ENCODE measurements around the gene SORCS2. TPM values are rescaled to one million over a fixed set of nuclear protein-coding genes. Genes with fewer than 3 reads are reported as not detected.

Gene SORCS2
- polyA plus RNA-seq, 3 donors: 0.46 to 0.55 TPM; not detected in 1

DNA sequence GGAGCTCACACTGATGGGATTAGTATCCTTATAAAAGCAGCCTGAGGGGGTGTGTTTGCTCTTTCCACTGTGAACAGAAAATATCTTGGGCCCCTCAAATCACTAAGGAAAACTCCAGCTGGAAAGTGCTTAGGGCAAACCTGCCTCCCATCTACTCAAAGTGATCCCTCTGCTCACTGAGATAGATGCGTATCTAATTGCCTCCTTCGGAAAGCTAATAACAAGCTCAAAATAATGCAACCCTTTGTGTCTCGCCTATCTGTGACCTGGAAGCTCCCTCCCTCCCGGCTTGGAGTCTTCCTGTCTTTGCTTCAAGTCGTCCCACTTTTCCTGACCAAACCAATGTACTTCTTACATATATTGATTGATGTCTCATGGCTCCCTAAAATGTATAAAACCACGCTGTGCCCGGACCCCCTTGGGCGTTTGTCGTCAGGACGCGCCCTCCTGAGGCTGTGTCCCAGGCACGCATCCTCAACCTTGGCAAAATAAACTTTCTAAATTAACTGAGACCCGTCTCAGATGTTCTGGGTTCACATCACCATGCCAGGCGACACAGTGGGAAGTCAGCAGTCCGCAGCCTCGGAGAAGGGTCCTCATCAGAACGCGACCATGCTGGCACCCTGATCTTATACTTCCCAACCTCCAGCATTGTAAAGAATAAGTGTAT is 34.1 kb upstream of the SORCS2 start:
- H3K27me3 ChIP-seq (ENCODE audit: control insufficient read depth in 2 of 2, insufficient read depth in 2 of 2, low read length in 2 of 2): peaks cover 0 to 11% of the 10 kb centered on the region in 2 donors
- no peaks in the 10 kb centered on the region for H3K36me3 Mint-ChIP-seq
- TF ChIP-seq, protein P1, sequence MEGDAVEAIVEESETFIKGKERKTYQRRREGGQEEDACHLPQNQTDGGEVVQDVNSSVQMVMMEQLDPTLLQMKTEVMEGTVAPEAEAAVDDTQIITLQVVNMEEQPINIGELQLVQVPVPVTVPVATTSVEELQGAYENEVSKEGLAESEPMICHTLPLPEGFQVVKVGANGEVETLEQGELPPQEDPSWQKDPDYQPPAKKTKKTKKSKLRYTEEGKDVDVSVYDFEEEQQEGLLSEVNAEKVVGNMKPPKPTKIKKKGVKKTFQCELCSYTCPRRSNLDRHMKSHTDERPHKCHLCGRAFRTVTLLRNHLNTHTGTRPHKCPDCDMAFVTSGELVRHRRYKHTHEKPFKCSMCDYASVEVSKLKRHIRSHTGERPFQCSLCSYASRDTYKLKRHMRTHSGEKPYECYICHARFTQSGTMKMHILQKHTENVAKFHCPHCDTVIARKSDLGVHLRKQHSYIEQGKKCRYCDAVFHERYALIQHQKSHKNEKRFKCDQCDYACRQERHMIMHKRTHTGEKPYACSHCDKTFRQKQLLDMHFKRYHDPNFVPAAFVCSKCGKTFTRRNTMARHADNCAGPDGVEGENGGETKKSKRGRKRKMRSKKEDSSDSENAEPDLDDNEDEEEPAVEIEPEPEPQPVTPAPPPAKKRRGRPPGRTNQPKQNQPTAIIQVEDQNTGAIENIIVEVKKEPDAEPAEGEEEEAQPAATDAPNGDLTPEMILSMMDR (IDR thresholded peaks at IDR 0.05): no peak
- no peak overlapping the region for H3K9ac ChIP-seq (ENCODE audit: insufficient read depth, low read length, poor library complexity, severe bottlenecking)
- H3K79me2 ChIP-seq (ENCODE audit: insufficient read depth, low read length): no peaks in the 10 kb centered on the region
- intact Hi-C loops (cut with micrococcal nuclease): no loop called here
- H3K4me3 Mint-ChIP-seq: no peak overlapping the region
- no peak overlapping the region for H3K27ac Mint-ChIP-seq
- H3K36me3 ChIP-seq (replicated peaks in 1 of 2; ENCODE audit: control insufficient read depth in 1 of 2, insufficient read depth in 2 of 2, low read length in 2 of 2): no peaks in the 10 kb centered on the region
- H3K27ac ChIP-seq (ENCODE audit: low read depth in 1 of 2, low read length in 2 of 2): no peak overlapping the region
- H2AFZ ChIP-seq (ENCODE audit: insufficient read depth, low read depth, low read length, poor library complexity, severe bottlenecking): no peak overlapping the region
- H3K27me3 Mint-ChIP-seq (ENCODE audit: low read depth in 3 of 3): peaks cover 11 to 22% (median 13%) of the 10 kb centered on the region in 3 donors
- no peaks in the 10 kb centered on the region for H3K9me3 ChIP-seq (replicated peaks in 1 of 2; ENCODE audit: control insufficient read depth in 1 of 2, insufficient read depth in 1 of 2, low read length in 2 of 2)
- H3K4me1 ChIP-seq (ENCODE audit: control insufficient read depth in 1 of 2, insufficient read depth in 2 of 2, low read length in 2 of 2): no peaks in the 10 kb centered on the region
- 86% methylated on average over 15 of the region's 18 CpGs for WGBS (ENCODE audit: insufficient coverage)
- H3K4me3 ChIP-seq (replicated peaks in 1 of 3; ENCODE audit: low read depth in 2 of 3, low read length in 3 of 3): no peak overlapping the region
- H3K4me2 ChIP-seq (replicated peaks; ENCODE audit: extremely low read depth, low read length, poor library complexity, severe bottlenecking): no peak overlapping the region
- no peaks in the 10 kb centered on the region for H4K20me1 ChIP-seq (ENCODE audit: insufficient read depth, low read length)
- no peaks in the 10 kb centered on the region for H3K9me3 Mint-ChIP-seq
- DNase-seq: no peak
- H3K4me1 Mint-ChIP-seq: no peaks in the 10 kb centered on the region

DNA sequence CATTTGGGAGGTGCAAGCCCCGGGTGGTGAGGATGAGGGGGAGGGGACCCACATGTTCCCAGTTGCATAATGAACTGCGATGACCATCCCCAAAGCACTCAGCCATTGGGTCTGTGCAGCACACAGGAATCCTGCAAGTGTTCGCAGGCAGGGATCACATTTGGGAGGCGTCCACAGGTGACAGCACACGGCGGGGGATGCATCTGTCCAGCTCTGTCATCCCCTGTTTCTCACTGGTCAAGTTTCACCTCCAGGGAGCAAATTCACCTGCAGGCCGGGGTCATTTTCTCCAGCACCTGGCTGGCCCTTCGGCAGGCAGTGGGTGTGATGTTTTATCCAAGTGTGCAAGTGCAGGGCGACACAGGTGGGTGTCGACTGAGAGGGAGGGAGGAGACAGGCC is 33.3 kb upstream of the SORCS2 start:
- no peaks in the 10 kb centered on the region for H3K9me3 Mint-ChIP-seq
- Histone ChIP-seq H3K36me3 (replicated peaks in 1 of 2; ENCODE audit: control insufficient read depth in 1 of 2, insufficient read depth in 2 of 2, low read length in 2 of 2) (no peaks in the 10 kb centered on the region), H3K9ac (ENCODE audit: insufficient read depth, low read length, poor library complexity, severe bottlenecking) (no peak overlapping the region), H4K20me1 (ENCODE audit: insufficient read depth, low read length) (no peaks in the 10 kb centered on the region), H3K27me3 (ENCODE audit: control insufficient read depth in 2 of 2, insufficient read depth in 2 of 2, low read length in 2 of 2) (peaks cover 0 to 11% of the 10 kb centered on the region in 2 donors), H3K4me1 (ENCODE audit: control insufficient read depth in 1 of 2, insufficient read depth in 2 of 2, low read length in 2 of 2) (no peaks in the 10 kb centered on the region), H3K4me2 (replicated peaks; ENCODE audit: extremely low read depth, low read length, poor library complexity, severe bottlenecking) (no peak overlapping the region), H3K4me3 (replicated peaks in 1 of 3; ENCODE audit: low read depth in 2 of 3, low read length in 3 of 3) (no peak overlapping the region), H3K79me2 (ENCODE audit: insufficient read depth, low read length) (no peaks in the 10 kb centered on the region), H2AFZ (ENCODE audit: insufficient read depth, low read depth, low read length, poor library complexity, severe bottlenecking) (no peak overlapping the region), H3K9me3 (replicated peaks in 1 of 2; ENCODE audit: control insufficient read depth in 1 of 2, insufficient read depth in 1 of 2, low read length in 2 of 2) (no peaks in the 10 kb centered on the region), H3K27ac (ENCODE audit: low read depth in 1 of 2, low read length in 2 of 2) (no peak overlapping the region)
- no peaks in the 10 kb centered on the region for H3K36me3 Mint-ChIP-seq
- DNase-seq: no peak
- TF ChIP-seq, protein P1 (IDR thresholded peaks at IDR 0.05): no peak
- intact Hi-C loops (cut with micrococcal nuclease): no loop called here
- H3K4me1 Mint-ChIP-seq: no peaks in the 10 kb centered on the region
- peaks cover 11 to 22% (median 13%) of the 10 kb centered on the region in 3 donors for H3K27me3 Mint-ChIP-seq (ENCODE audit: low read depth in 3 of 3)
- H3K27ac Mint-ChIP-seq: no peak overlapping the region
- H3K4me3 Mint-ChIP-seq: no peak overlapping the region
- WGBS (ENCODE audit: insufficient coverage): 82% methylated on average over 5 of the region's 10 CpGs

All from CD14-positive monocyte (primary cell).